ENCODE measurements around the gene THRB.
"Not testable (repeated sequence)": the region's sequence is repeated elsewhere in the genome, so short reads cannot be mapped to it uniquely, and the experiment has no call there.

THRB gene

DNA sequence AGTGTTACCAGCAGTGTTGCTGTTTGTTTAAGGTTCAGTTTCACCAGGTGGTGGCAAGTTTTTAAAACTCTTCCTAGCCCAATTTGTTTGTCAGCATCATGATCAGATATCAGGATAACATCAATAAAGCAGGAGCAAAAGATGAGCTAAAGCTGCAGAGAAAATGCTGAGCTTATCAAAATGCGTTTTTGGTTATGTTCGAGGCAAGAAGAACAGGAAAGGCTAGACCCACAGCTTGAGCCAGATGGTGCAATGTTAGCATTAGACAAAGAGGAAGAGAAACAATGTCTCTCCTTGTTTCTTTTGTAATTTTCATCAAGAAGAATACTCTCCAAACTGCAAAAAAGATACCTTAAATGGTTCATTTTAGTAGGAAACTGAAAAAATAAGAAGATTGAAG lies 66.2 kb downstream of the THRB start:
- H4K8ac ChIP-seq (ENCODE audit: low read depth, low read length) = no peak overlapping the region
- H3K4ac ChIP-seq (ENCODE audit: low read depth, low read length) = no peak overlapping the region
- no peak overlapping the region for H3K9ac ChIP-seq (ENCODE audit: low read length)
- no peak overlapping the region for H2BK5ac ChIP-seq (ENCODE audit: low read length)
- H3K18ac ChIP-seq (ENCODE audit: low read length) = no peak overlapping the region
- H3K4me1 ChIP-seq (ENCODE audit: control insufficient read depth, low read depth, low read length) = no peaks in the 10 kb centered on the region
- H2AK5ac ChIP-seq (ENCODE audit: low read length) = no peak overlapping the region
- WGBS (ENCODE audit: extremely low coverage, insufficient coverage, low lambda C conversion rate) = no CpG with 5 or more reads among the region's 2 CpGs
- H2BK120ac ChIP-seq (ENCODE audit: low read depth, low read length) = no peak overlapping the region
- no peak overlapping the region for H3K23ac ChIP-seq (ENCODE audit: low read length)
- no peak overlapping the region for H3K27ac ChIP-seq (ENCODE audit: low read depth, low read length)
- H3K36me3 ChIP-seq (ENCODE audit: control insufficient read depth, insufficient read depth, low read length) = no peaks in the 10 kb centered on the region
- H3K4me3 ChIP-seq (ENCODE audit: low read length) = no peak overlapping the region
- H4K5ac ChIP-seq (ENCODE audit: low read length) = no peak overlapping the region
- no peaks in the 10 kb centered on the region for H3K79me1 ChIP-seq (ENCODE audit: low read length)
- H3K56ac ChIP-seq (ENCODE audit: low read length) = no peak overlapping the region
- no peak overlapping the region for H2BK15ac ChIP-seq (replicated peaks; ENCODE audit: low read depth)
- DNase-seq = no peak
- no peaks in the 10 kb centered on the region for H3K27me3 ChIP-seq (ENCODE audit: insufficient read depth, low read length, poor library complexity)
- H3K4me2 ChIP-seq (ENCODE audit: low read length) = no peak overlapping the region
- no peaks in the 10 kb centered on the region for H3K79me2 ChIP-seq (ENCODE audit: control insufficient read depth, insufficient read depth, low read length)

- Histone ChIP-seq H3K56ac (ENCODE audit: low read length) (no peak overlapping the region), H3K4ac (ENCODE audit: low read depth, low read length) (no peak overlapping the region), H4K8ac (ENCODE audit: low read depth, low read length) (no peak overlapping the region), H2BK120ac (ENCODE audit: low read depth, low read length) (no peak overlapping the region), H3K18ac (ENCODE audit: low read length) (no peak overlapping the region), H3K23ac (ENCODE audit: low read length) (no peak overlapping the region), H3K4me1 (ENCODE audit: control insufficient read depth, low read depth, low read length) (no peaks in the 10 kb centered on the region), H2BK15ac (replicated peaks; ENCODE audit: low read depth) (no peak overlapping the region), H3K27ac (ENCODE audit: low read depth, low read length) (no peak overlapping the region), H2BK5ac (ENCODE audit: low read length) (no peak overlapping the region), H3K27me3 (ENCODE audit: insufficient read depth, low read length, poor library complexity) (no peaks in the 10 kb centered on the region), H4K5ac (ENCODE audit: low read length) (no peak overlapping the region), H2AK5ac (ENCODE audit: low read length) (no peak overlapping the region), H3K79me1 (ENCODE audit: low read length) (no peaks in the 10 kb centered on the region), H3K79me2 (ENCODE audit: control insufficient read depth, insufficient read depth, low read length) (no peaks in the 10 kb centered on the region), H3K36me3 (ENCODE audit: control insufficient read depth, insufficient read depth, low read length) (no peaks in the 10 kb centered on the region), H3K4me3 (ENCODE audit: low read length) (no peak overlapping the region), H3K4me2 (ENCODE audit: low read length) (no peak overlapping the region), H3K9ac (ENCODE audit: low read length) (no peak overlapping the region)
- WGBS (ENCODE audit: extremely low coverage, insufficient coverage, low lambda C conversion rate) = no CpG with 5 or more reads among the region's 2 CpGs
- no peak for DNase-seq
Observed at GRCh38 chr3:24426896-24427295, 67.8 kb downstream of the THRB start.

DNA sequence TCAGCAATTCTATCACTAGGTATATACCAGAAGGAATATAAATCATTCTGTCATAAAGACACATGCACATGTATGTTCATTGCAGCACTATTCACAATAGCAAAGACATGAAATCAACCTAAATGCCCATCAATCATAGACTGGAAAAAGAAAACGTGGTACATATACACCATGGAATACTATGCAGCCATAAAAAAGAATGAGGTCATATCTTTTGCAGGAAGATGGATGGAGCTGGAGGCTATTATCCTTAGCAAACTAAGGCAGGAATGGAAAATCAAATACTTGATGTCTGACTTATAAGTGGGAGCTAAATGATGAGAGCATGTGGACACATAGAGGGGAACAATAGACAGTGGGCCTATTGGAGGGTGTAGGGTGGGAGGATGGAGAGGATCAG lies 73.8 kb downstream of the THRB start:
- not testable (repeated sequence) for H3K18ac ChIP-seq (ENCODE audit: low read length); H3K4me2 ChIP-seq (ENCODE audit: low read length); H3K9ac ChIP-seq (ENCODE audit: low read length); H2AK5ac ChIP-seq (ENCODE audit: low read length); H3K27ac ChIP-seq (ENCODE audit: low read depth, low read length); DNase-seq; H3K79me2 ChIP-seq (ENCODE audit: control insufficient read depth, insufficient read depth, low read length); H4K8ac ChIP-seq (ENCODE audit: low read depth, low read length); H3K4me1 ChIP-seq (ENCODE audit: control insufficient read depth, low read depth, low read length); H3K56ac ChIP-seq (ENCODE audit: low read length); H2BK5ac ChIP-seq (ENCODE audit: low read length); H2BK15ac ChIP-seq (replicated peaks; ENCODE audit: low read depth); H3K27me3 ChIP-seq (ENCODE audit: insufficient read depth, low read length, poor library complexity); H3K79me1 ChIP-seq (ENCODE audit: low read length); H3K23ac ChIP-seq (ENCODE audit: low read length); H3K4me3 ChIP-seq (ENCODE audit: low read length); H4K5ac ChIP-seq (ENCODE audit: low read length); H3K4ac ChIP-seq (ENCODE audit: low read depth, low read length); H3K36me3 ChIP-seq (ENCODE audit: control insufficient read depth, insufficient read depth, low read length); H2BK120ac ChIP-seq (ENCODE audit: low read depth, low read length)
- WGBS (ENCODE audit: extremely low coverage, insufficient coverage, low lambda C conversion rate) = no CpG with 5 or more reads among the region's 1 CpG

DNA sequence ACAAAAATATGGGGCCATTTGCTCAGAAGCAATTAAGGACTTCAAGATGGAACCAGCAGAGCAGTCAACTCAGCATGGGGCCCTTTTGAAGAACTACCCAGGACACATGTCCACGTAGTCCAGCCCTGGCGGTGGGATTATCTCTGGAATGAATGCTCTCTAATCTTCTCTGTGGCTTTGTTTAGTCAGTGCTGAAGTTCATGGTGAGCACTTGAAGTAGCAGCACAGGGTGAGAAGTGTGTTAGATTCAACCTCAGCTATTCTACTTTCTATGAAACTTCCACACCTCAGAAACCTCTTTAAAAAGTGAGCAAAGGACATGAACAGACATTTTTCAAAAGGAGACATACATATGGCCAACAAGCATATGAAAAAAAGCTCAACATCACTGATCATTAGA lies 74.4 kb downstream of the THRB start:
- Histone ChIP-seq H2BK120ac (ENCODE audit: low read depth, low read length) (no peak overlapping the region), H3K23ac (ENCODE audit: low read length) (no peak overlapping the region), H2AK5ac (ENCODE audit: low read length) (no peak overlapping the region), H4K8ac (ENCODE audit: low read depth, low read length) (no peak overlapping the region), H3K4ac (ENCODE audit: low read depth, low read length) (no peak overlapping the region), H3K4me3 (ENCODE audit: low read length) (no peak overlapping the region), H3K56ac (ENCODE audit: low read length) (no peak overlapping the region), H3K9ac (ENCODE audit: low read length) (no peak overlapping the region), H3K27me3 (ENCODE audit: insufficient read depth, low read length, poor library complexity) (no peaks in the 10 kb centered on the region), H3K4me2 (ENCODE audit: low read length) (no peak overlapping the region), H2BK15ac (replicated peaks; ENCODE audit: low read depth) (no peak overlapping the region), H3K27ac (ENCODE audit: low read depth, low read length) (no peak overlapping the region), H4K5ac (ENCODE audit: low read length) (no peak overlapping the region), H3K79me1 (ENCODE audit: low read length) (no peaks in the 10 kb centered on the region), H3K4me1 (ENCODE audit: control insufficient read depth, low read depth, low read length) (no peaks in the 10 kb centered on the region), H3K18ac (ENCODE audit: low read length) (no peak overlapping the region), H2BK5ac (ENCODE audit: low read length) (no peak overlapping the region), H3K36me3 (ENCODE audit: control insufficient read depth, insufficient read depth, low read length) (no peaks in the 10 kb centered on the region), H3K79me2 (ENCODE audit: control insufficient read depth, insufficient read depth, low read length) (no peaks in the 10 kb centered on the region)
- no peak for DNase-seq
- WGBS (ENCODE audit: extremely low coverage, insufficient coverage, low lambda C conversion rate) = no CpG with 5 or more reads among the region's 2 CpGs

GRCh38 chr3:24419067-24419791 lies 75.4 kb downstream of the THRB start:
- H3K9ac ChIP-seq (ENCODE audit: low read length) = no peak overlapping the region
- no peak overlapping the region for H2BK15ac ChIP-seq (replicated peaks; ENCODE audit: low read depth)
- no peaks in the 10 kb centered on the region for H3K36me3 ChIP-seq (ENCODE audit: control insufficient read depth, insufficient read depth, low read length)
- no peak overlapping the region for H3K56ac ChIP-seq (ENCODE audit: low read length)
- no peak overlapping the region for H3K4me2 ChIP-seq (ENCODE audit: low read length)
- no peak overlapping the region for H4K5ac ChIP-seq (ENCODE audit: low read length)
- no peak overlapping the region for H3K4ac ChIP-seq (ENCODE audit: low read depth, low read length)
- H3K23ac ChIP-seq (ENCODE audit: low read length) = no peak overlapping the region
- H3K79me1 ChIP-seq (ENCODE audit: low read length) = no peaks in the 10 kb centered on the region
- H4K8ac ChIP-seq (ENCODE audit: low read depth, low read length) = no peak overlapping the region
- no peaks in the 10 kb centered on the region for H3K4me1 ChIP-seq (ENCODE audit: control insufficient read depth, low read depth, low read length)
- no peak overlapping the region for H2BK120ac ChIP-seq (ENCODE audit: low read depth, low read length)
- no peak for DNase-seq
- H2AK5ac ChIP-seq (ENCODE audit: low read length) = no peak overlapping the region
- no peak overlapping the region for H3K18ac ChIP-seq (ENCODE audit: low read length)
- no peak overlapping the region for H2BK5ac ChIP-seq (ENCODE audit: low read length)
- WGBS (ENCODE audit: extremely low coverage, insufficient coverage, low lambda C conversion rate) = no CpG with 5 or more reads among the region's 3 CpGs
- no peaks in the 10 kb centered on the region for H3K27me3 ChIP-seq (ENCODE audit: insufficient read depth, low read length, poor library complexity)
- no peak overlapping the region for H3K4me3 ChIP-seq (ENCODE audit: low read length)
- no peak overlapping the region for H3K27ac ChIP-seq (ENCODE audit: low read depth, low read length)
- no peaks in the 10 kb centered on the region for H3K79me2 ChIP-seq (ENCODE audit: control insufficient read depth, insufficient read depth, low read length)

- no peaks in the 10 kb centered on the region for H3K79me2 ChIP-seq (ENCODE audit: control insufficient read depth, insufficient read depth, low read length)
- H4K5ac ChIP-seq (ENCODE audit: low read length) = no peak overlapping the region
- no peaks in the 10 kb centered on the region for H3K27me3 ChIP-seq (ENCODE audit: insufficient read depth, low read length, poor library complexity)
- no peak overlapping the region for H2AK5ac ChIP-seq (ENCODE audit: low read length)
- no peaks in the 10 kb centered on the region for H3K36me3 ChIP-seq (ENCODE audit: control insufficient read depth, insufficient read depth, low read length)
- H2BK5ac ChIP-seq (ENCODE audit: low read length) = no peak overlapping the region
- no peaks in the 10 kb centered on the region for H3K4me1 ChIP-seq (ENCODE audit: control insufficient read depth, low read depth, low read length)
- no peak for DNase-seq
- H3K79me1 ChIP-seq (ENCODE audit: low read length) = no peaks in the 10 kb centered on the region
- no CpG with 5 or more reads among the region's 2 CpGs for WGBS (ENCODE audit: extremely low coverage, insufficient coverage, low lambda C conversion rate)
- H3K27ac ChIP-seq (ENCODE audit: low read depth, low read length) = no peak overlapping the region
- H3K23ac ChIP-seq (ENCODE audit: low read length) = no peak overlapping the region
- no peak overlapping the region for H2BK120ac ChIP-seq (ENCODE audit: low read depth, low read length)
- no peak overlapping the region for H3K9ac ChIP-seq (ENCODE audit: low read length)
- H3K4ac ChIP-seq (ENCODE audit: low read depth, low read length) = no peak overlapping the region
- no peak overlapping the region for H4K8ac ChIP-seq (ENCODE audit: low read depth, low read length)
- no peak overlapping the region for H3K4me2 ChIP-seq (ENCODE audit: low read length)
- H2BK15ac ChIP-seq (replicated peaks; ENCODE audit: low read depth) = no peak overlapping the region
- H3K18ac ChIP-seq (ENCODE audit: low read length) = no peak overlapping the region
- no peak overlapping the region for H3K56ac ChIP-seq (ENCODE audit: low read length)
- H3K4me3 ChIP-seq (ENCODE audit: low read length) = no peak overlapping the region
Observed at GRCh38 chr3:24417730-24418129, 76.9 kb downstream of the THRB start.
